ENCODE data around the gene PCDHGC4. TPM values are rescaled to one million over a fixed set of nuclear protein-coding genes. Genes with fewer than 3 reads are reported as not detected.

PCDHGC4 gene
- total RNA-seq, 2 experiments from 2014 or later: not detected

DNA sequence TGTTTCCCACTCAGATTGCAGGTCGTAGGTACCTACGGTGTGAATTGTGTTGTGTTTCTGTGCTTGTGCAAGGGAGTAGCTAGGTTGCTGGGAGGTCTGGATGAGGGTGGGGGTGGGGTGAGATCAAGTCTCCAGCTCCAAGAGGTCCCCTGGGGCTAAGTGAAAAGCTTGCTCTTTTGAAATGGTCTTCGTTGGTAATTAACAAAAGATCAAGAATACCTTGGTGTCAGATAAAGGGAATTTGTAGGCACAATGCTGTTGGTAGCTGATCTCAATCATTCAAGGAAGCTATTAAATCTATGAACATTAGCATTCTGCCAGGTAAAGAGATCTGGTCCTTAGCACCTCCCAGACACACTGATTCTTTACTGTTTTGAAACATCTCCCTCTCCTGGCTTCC, 928 bp upstream of the PCDHGC4 start:
- no peaks in the 10 kb centered on the region for H3K36me3 Mint-ChIP-seq

DNA sequence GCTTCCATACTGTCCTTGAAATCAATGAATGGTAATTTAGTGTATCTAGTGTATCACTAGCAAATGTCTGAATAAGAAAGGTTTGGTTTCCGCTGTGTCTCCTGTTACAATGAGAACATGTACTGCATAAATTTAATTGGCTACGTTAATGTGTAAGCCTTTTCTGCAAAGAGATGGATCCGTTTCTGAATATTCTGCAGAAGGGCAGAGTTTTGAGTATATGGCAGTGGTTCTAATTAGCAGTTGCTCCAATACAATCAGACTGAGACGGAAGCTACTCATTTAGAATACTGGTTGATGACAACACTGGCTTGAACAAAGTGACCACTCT, 555 bp upstream of the PCDHGC4 start:
- DNase-seq (no peak), ATAC-seq (no peak)
- Mint-ChIP-seq H3K36me3 (no peaks in the 10 kb centered on the region), H3K27me3 (peaks cover 79% of the 10 kb centered on the region), H3K27ac (no peak overlapping the region), H3K4me1 (no peaks in the 10 kb centered on the region), H3K4me3 (no peak overlapping the region), H3K9me3 (ENCODE audit: low read depth) (no peaks in the 10 kb centered on the region)
- CTCF ChIA-PET: interaction anchor here (0.8 to 1.1 kb wide), 2 partner anchors 28 to 54 kb away, joined by 3 read pairs; partner anchors contain the start of gene PCDHGA12

More for the DNA sequence above, 928 bp upstream of the PCDHGC4 start:
- H3K4me1 Mint-ChIP-seq: no peaks in the 10 kb centered on the region
- no peak overlapping the region for H3K4me3 Mint-ChIP-seq
- DNase-seq (no peak), ATAC-seq (no peak)
- H3K27me3 Mint-ChIP-seq: peaks cover 77% of the 10 kb centered on the region
- no peaks in the 10 kb centered on the region for H3K9me3 Mint-ChIP-seq (ENCODE audit: low read depth)
- CTCF ChIA-PET: interaction anchor here (0.8 to 1.1 kb wide), 2 partner anchors 29 to 54 kb away, joined by 3 read pairs; partner anchors contain the start of gene PCDHGA12
- no peak overlapping the region for H3K27ac Mint-ChIP-seq

DNA sequence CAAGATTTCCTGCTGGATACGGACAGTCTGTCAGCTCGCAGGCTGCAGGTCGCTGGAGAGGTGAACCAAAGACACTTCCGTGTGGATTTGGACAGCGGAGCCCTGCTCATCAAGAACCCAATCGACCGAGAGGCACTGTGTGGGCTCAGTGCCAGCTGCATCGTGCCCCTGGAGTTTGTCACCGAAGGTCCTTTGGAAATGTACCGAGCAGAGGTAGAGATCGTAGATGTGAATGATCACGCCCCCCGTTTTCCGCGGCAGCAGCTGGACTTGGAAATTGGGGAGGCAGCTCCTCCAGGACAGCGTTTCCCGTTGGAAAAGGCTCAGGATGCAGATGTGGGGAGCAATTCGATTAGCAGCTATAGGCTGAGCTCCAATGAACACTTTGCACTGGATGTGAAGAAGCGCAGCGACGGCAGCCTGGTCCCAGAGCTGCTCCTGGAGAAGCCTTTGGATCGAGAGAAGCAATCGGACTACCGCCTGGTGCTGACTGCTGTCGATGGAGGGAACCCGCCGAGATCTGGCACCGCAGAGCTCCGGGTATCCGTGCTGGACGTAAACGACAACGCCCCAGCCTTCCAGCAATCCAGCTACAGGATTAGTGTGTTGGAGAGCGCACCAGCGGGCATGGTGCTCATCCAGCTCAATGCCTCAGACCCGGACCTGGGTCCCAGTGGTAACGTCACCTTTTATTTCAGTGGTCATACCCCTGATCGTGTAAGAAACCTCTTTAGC, 658 bp downstream of the PCDHGC4 start:
- no peak for ATAC-seq
- peaks cover 78% of the 10 kb centered on the region for H3K27me3 Mint-ChIP-seq

DNA sequence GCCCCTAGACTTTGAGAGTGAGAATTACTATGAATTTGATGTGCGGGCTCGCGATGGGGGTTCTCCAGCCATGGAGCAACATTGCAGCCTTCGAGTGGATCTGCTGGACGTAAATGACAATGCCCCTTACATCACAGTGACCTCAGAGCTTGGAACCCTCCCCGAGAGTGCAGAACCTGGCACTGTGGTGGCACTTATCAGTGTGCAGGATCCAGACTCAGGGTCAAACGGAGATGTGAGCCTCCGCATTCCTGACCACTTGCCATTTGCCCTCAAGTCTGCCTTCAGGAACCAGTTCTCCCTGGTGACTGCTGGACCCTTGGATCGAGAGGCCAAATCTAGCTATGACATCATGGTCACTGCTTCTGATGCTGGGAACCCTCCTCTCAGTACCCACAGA, 1.3 kb downstream of the PCDHGC4 start:
- no peak overlapping the region for H3K27ac Mint-ChIP-seq
- no peak overlapping the region for H3K4me3 Mint-ChIP-seq
- no peaks in the 10 kb centered on the region for H3K4me1 Mint-ChIP-seq
- DNase-seq (no peak), ATAC-seq (no peak)
- CTCF ChIA-PET: no interaction called here
- H3K9me3 Mint-ChIP-seq (ENCODE audit: low read depth): no peaks in the 10 kb centered on the region
- peaks cover 78% of the 10 kb centered on the region for H3K27me3 Mint-ChIP-seq
- no peaks in the 10 kb centered on the region for H3K36me3 Mint-ChIP-seq

More for the DNA sequence above, 658 bp downstream of the PCDHGC4 start:
- Mint-ChIP-seq H3K4me1 (no peaks in the 10 kb centered on the region), H3K36me3 (no peaks in the 10 kb centered on the region), H3K4me3 (no peak overlapping the region), H3K9me3 (ENCODE audit: low read depth) (no peaks in the 10 kb centered on the region), H3K27ac (no peak overlapping the region)
- DNase-seq: no peak
- CTCF ChIA-PET: interaction anchor here (0.6 to 0.8 kb wide), 2 partner anchors 26 to 241 kb away, joined by 3 read pairs; no protein-coding TSS in a partner anchor

DNA sequence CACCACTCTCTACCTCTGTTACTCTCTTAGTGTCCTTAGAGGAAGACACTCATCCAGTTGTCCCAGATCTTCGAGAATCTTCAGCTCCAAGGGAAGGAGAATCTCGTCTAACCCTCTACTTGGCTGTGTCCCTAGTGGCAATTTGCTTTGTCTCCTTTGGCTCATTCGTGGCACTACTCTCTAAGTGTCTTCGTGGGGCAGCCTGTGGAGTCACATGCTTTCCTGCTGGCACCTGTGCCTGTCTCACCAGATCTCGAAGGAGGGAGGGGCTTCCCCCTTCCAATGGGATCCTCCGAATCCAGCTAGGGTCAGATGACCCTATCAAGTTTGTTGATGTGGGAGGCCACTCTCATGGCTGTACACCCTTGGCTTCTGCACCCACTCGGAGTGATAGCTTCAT, 2.3 kb downstream of the PCDHGC4 start:
- Mint-ChIP-seq H3K36me3 (peaks cover 2% of the 10 kb centered on the region), H3K27ac (no peak overlapping the region), H3K27me3 (peaks cover 84% of the 10 kb centered on the region), H3K9me3 (ENCODE audit: low read depth) (no peaks in the 10 kb centered on the region), H3K4me1 (peaks cover 2% of the 10 kb centered on the region), H3K4me3 (no peak overlapping the region)
- CTCF ChIA-PET: no interaction called here
- DNase-seq (no peak), ATAC-seq (no peak)

DNA sequence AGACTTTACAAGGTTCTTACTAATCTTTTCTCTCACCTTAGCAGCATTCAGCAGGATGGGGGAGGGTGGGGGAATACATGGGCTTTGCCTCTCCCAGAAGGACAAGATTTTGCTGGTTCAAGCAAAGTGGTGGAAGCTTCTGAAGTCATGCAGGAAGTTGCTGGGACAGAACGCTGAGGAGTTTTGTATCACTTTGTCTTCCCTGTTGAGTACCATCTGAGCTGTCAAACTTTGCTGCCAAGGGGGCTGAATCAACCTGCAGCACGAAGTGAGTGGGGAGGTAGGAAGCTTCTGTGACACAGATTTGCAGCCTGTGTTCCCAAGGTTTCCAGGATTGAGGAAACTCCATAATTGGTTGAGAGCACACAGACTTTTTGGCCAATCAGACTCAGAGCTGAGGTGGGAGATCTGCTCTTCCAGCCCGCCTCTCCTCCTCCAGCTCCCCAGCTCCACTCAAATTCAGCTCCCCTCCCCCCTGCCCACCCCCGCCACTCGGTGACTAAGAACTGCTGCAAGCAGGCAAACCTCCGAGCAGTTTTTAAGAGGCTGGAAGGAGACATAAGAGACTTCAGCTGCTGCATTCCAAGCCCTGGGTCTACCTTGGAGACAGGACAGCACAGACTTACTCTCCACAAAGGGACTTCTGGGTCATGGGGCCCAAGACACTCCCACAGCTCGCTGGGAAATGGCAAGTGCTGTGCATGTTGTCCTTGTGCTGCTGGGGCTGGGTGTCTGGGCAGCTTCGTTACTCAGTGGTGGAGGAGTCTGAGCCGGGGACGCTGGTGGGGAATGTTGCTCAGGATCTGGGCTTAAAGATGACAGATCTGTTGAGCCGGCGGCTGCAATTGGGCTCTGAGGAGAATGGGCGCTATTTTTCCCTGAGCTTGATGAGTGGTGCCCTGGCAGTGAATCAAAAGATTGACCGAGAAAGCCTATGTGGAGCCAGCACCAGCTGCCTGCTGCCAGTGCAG, 4.0 kb downstream of the PCDHGC4 start, which contains the start of gene PCDHGC5:
PCDHGC5 (plus strand) TSS at position 491 of the 971 bp plus-strand sequence; CDS start at position 651, 160 bp downstream.
- Mint-ChIP-seq H3K4me1 (peaks cover 3% of the 10 kb centered on the region), H3K9me3 (ENCODE audit: low read depth) (no peaks in the 10 kb centered on the region), H3K36me3 (peaks cover 2% of the 10 kb centered on the region), H3K27ac (no peak within 1 kb of the TSS), H3K27me3 (peaks cover 85% of the 10 kb centered on the region), H3K4me3 (no peak within 1 kb of the TSS)
- DNase-seq (no peak), ATAC-seq (no peak)
- CTCF ChIA-PET: interaction anchor here (1.2 kb wide), 1 partner anchor 23 kb away, joined by 4 read pairs; no protein-coding TSS in a partner anchor

DNA sequence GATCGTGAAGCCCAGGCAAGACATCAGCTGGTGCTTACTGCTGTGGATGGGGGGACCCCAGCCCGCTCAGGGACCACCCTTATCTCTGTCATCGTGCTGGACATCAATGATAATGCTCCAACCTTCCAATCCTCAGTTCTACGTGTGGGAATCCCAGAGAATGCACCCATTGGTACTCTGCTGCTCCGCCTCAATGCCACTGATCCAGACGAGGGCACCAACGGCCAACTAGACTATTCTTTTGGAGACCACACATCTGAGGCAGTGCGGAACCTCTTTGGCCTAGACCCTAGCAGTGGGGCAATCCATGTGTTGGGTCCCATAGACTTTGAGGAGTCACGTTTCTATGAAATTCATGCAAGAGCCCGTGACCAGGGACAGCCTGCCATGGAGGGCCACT, 5.0 kb downstream of the PCDHGC4 start:
- Mint-ChIP-seq H3K4me1 (peaks cover 3% of the 10 kb centered on the region), H3K9me3 (ENCODE audit: low read depth) (no peaks in the 10 kb centered on the region), H3K27ac (no peak overlapping the region), H3K4me3 (no peak overlapping the region), H3K27me3 (peaks cover 85% of the 10 kb centered on the region), H3K36me3 (peaks cover 2% of the 10 kb centered on the region)
- CTCF ChIA-PET: no interaction called here
- DNase-seq (no peak), ATAC-seq (no peak)

DNA sequence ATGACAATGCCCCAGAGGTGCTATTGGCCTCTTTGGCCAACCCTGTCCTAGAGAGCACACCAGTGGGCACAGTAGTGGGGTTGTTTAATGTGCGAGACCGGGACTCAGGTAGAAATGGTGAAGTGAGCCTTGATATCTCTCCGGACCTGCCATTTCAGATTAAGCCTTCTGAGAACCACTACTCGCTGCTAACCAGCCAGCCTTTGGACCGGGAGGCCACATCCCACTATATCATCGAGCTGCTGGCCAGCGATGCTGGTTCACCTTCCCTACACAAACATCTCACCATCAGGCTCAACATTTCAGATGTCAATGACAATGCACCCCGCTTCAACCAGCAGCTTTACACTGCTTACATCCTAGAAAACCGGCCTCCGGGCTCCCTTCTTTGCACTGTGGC, 5.4 kb downstream of the PCDHGC4 start:
- Mint-ChIP-seq H3K27me3 (peaks cover 85% of the 10 kb centered on the region), H3K4me3 (no peak overlapping the region), H3K36me3 (peaks cover 2% of the 10 kb centered on the region), H3K9me3 (ENCODE audit: low read depth) (no peaks in the 10 kb centered on the region), H3K27ac (no peak overlapping the region), H3K4me1 (peaks cover 3% of the 10 kb centered on the region)
- CTCF ChIA-PET: no interaction called here
- no peak for DNase-seq
- no peak for ATAC-seq

DNA sequence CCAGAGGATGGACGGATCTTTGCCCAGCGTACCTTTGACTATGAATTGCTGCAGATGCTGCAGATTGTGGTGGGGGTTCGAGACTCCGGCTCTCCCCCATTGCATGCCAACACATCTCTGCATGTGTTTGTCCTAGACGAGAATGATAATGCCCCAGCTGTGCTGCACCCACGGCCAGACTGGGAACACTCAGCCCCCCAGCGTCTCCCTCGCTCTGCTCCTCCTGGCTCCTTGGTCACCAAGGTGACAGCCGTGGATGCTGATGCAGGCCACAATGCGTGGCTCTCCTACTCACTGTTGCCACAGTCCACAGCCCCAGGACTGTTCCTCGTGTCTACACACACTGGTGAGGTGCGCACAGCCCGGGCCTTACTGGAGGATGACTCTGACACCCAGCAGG, 5.9 kb downstream of the PCDHGC4 start:
- peaks cover 2% of the 10 kb centered on the region for H3K36me3 Mint-ChIP-seq
- ATAC-seq (no peak), DNase-seq (no peak)
- no peak overlapping the region for H3K4me3 Mint-ChIP-seq
- CTCF ChIA-PET: no interaction called here
- H3K27me3 Mint-ChIP-seq: peaks cover 85% of the 10 kb centered on the region
- H3K9me3 Mint-ChIP-seq (ENCODE audit: low read depth): no peaks in the 10 kb centered on the region
- H3K27ac Mint-ChIP-seq: no peak overlapping the region
- peaks cover 3% of the 10 kb centered on the region for H3K4me1 Mint-ChIP-seq

DNA sequence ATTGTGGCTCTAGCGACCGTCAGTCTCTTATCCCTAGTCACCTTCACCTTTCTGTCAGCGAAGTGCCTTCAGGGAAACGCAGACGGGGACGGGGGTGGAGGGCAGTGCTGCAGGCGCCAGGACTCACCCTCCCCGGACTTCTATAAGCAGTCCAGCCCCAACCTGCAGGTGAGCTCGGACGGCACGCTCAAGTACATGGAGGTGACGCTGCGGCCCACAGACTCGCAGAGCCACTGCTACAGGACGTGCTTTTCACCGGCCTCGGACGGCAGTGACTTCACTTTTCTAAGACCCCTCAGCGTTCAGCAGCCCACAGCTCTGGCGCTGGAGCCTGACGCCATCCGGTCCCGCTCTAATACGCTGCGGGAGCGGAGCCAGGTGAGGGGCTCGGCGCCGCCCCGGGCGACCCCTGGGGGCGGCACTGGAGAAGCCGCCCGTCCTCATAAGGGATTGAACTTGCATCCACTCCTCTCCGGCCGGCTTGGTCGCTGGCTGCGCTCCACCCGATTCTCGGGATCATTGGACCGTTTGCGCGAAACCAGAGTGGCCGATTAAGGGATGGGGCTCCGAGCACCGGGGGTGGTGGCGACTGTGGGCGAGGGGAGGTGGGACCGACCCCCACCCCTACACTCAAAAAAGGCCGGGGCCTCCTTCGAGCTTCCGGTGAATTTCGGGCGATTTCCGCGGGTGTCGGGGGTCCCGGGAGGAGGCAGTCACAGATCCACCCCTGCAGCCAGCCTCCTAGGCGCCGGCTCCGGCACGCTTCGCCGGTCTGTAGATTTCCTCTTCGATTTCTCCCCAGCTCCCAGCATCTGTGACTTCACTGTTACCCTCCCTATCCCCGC, 6.7 kb downstream of the PCDHGC4 start:
- no peak for ATAC-seq
- no peaks in the 10 kb centered on the region for H3K9me3 Mint-ChIP-seq (ENCODE audit: low read depth)
- H3K36me3 Mint-ChIP-seq: peaks cover 2% of the 10 kb centered on the region
- DNase-seq: no peak
- no peak overlapping the region for H3K4me3 Mint-ChIP-seq
- peaks cover 3% of the 10 kb centered on the region for H3K4me1 Mint-ChIP-seq
- CTCF ChIA-PET: no interaction called here
- H3K27me3 Mint-ChIP-seq: peaks cover 85% of the 10 kb centered on the region
- H3K27ac Mint-ChIP-seq: no peak overlapping the region

DNA sequence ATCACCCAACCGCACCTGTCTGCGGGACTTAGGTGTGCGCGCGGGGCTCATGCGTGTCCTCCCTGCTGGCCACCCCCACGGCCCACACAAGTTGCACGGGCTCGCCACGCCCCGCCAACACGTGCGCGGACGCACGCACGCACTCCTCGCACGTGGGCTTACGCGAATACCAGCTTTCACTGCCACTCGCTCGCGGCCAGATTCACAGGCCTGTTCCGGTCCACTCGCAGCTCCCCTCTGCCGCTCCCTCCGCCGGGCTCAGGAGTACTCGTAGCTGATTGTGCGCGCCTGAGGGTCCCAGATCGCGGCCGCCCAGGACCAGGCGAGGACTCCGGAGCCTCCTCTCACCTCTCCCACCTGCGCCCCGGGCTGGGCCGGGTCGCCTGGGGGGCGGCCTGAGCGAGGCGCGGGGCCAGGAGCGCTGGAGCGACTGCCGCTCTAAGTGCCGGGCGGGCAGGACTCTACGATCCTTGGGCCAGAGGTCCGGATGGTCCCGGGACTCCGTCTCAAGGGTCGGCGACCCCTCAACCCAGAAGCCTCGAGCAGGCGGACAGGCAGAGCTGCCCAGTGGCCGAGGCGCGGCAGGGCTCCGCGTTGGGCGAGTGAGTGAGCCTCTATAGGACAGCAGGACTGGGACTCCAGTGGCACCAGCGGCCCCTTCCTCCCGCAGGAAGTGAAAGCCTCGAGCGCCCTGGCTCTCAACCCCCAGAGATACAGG, 7.5 kb downstream of the PCDHGC4 start:
- CTCF ChIA-PET: interaction anchor here (0.7 to 1.6 kb wide), 3 partner anchors 17 to 21 kb away, joined by 3 to 4 read pairs (median 3); partner anchors contain the start of gene PCDHGC3
- Mint-ChIP-seq H3K4me1 (peaks cover 3% of the 10 kb centered on the region), H3K27me3 (peaks cover 81% of the 10 kb centered on the region), H3K9me3 (ENCODE audit: low read depth) (no peaks in the 10 kb centered on the region), H3K4me3 (no peak overlapping the region), H3K27ac (no peak overlapping the region), H3K36me3 (peaks cover 2% of the 10 kb centered on the region)
- ATAC-seq (no peak), DNase-seq (no peak)

Measured in activated CD8-positive, alpha-beta memory T cell treated with anti-CD3 and anti-CD28 coated beads, Interleukin-2, amount 10 ng/mL, durations not matched to agents 7 days and 5 days (primary cell).